Measurements from ENCODE around the gene PARD3.

- TF ChIP-seq CTCF (IDR thresholded peaks at IDR 0.05) = no peak
- no peak for TF ChIP-seq EZH2 (IDR thresholded peaks at IDR 0.05)
Observed at GRCh38 chr10:34731885-34732701, 83.0 kb downstream of the PARD3 start.

Data from neural progenitor cell (in vitro differentiated cells).